ENCODE results near the gene USP17L10. TPM values are rescaled to one million over a fixed set of nuclear protein-coding genes. Genes with fewer than 3 reads are reported as not detected.
"Not testable (repeated sequence)": the region's sequence is repeated elsewhere in the genome, so short reads cannot be mapped to it uniquely, and the experiment has no call there.

USP17L10 gene
- total RNA-seq, 2 donors from 2014 or later: not detected

GRCh38 chr4:9253078-9253477 is 42.6 kb downstream of the USP17L10 start, which contains the start of gene USP17L19:
Gene USP17L19, plus strand, starts transcription at chr4:9253378. Its CDS starts 0 bp downstream, at chr4:9253378.
- ATAC-seq (replicated peaks in 1 of 2); H3K36me3 Mint-ChIP-seq (ENCODE audit: insufficient read depth in 2 of 2): not testable (repeated sequence)

GRCh38 chr4:9257824-9258223 is 47.4 kb downstream of the USP17L10 start, which contains the start of gene USP17L20:
Gene USP17L20, plus strand, starts transcription at chr4:9258124. Its CDS starts 0 bp downstream, at chr4:9258124.
- H3K4me3 Mint-ChIP-seq; H3K27ac Mint-ChIP-seq; H3K9me3 Mint-ChIP-seq; ATAC-seq (replicated peaks in 1 of 2); H3K27me3 Mint-ChIP-seq (ENCODE audit: low read depth); H3K4me1 Mint-ChIP-seq (ENCODE audit: low read depth); DNase-seq; H3K36me3 Mint-ChIP-seq (ENCODE audit: insufficient read depth in 2 of 2): not testable (repeated sequence)

More at GRCh38 chr4:9253078-9253477, 42.6 kb downstream of the USP17L10 start, which contains the start of gene USP17L19:
- not testable (repeated sequence) for H3K27ac Mint-ChIP-seq; H3K9me3 Mint-ChIP-seq; DNase-seq; H3K4me1 Mint-ChIP-seq (ENCODE audit: low read depth); H3K27me3 Mint-ChIP-seq (ENCODE audit: low read depth); H3K4me3 Mint-ChIP-seq

Other genes starting within 250 kb of the USP17L10 start
- gene FAM90A26, start 40.2 kb upstream of the USP17L10 start, total RNA-seq: not detected
- gene USP17L11, start 4.7 kb downstream of the USP17L10 start, total RNA-seq: not detected
- not detected for gene USP17L12, start 9.5 kb downstream of the USP17L10 start, total RNA-seq
- gene USP17L13, start 14.2 kb downstream of the USP17L10 start, total RNA-seq: not detected
- gene USP17L15, start 23.7 kb downstream of the USP17L10 start, total RNA-seq: not detected
- not detected for gene USP17L17, start 33.2 kb downstream of the USP17L10 start, total RNA-seq
- not detected for gene USP17L18, start 38.0 kb downstream of the USP17L10 start, total RNA-seq
- not detected for gene USP17L19, start 42.7 kb downstream of the USP17L10 start, total RNA-seq
- gene USP17L20, start 47.5 kb downstream of the USP17L10 start, total RNA-seq: not detected
- not detected for gene USP17L21, start 52.2 kb downstream of the USP17L10 start, total RNA-seq
- gene USP17L22, start 57.0 kb downstream of the USP17L10 start, total RNA-seq: not detected
- gene USP17L24, start 114.5 kb downstream of the USP17L10 start, total RNA-seq: not detected
- not detected for gene USP17L25, start 119.3 kb downstream of the USP17L10 start, total RNA-seq
- gene USP17L26, start 124.0 kb downstream of the USP17L10 start, total RNA-seq: not detected
- not detected for gene USP17L5, start 128.7 kb downstream of the USP17L10 start, total RNA-seq
- gene USP17L27, start 133.5 kb downstream of the USP17L10 start, total RNA-seq: not detected
- not detected for gene USP17L28, start 138.2 kb downstream of the USP17L10 start, total RNA-seq
- not detected for gene USP17L29, start 143.0 kb downstream of the USP17L10 start, total RNA-seq
- not detected for gene USP17L30, start 152.5 kb downstream of the USP17L10 start, total RNA-seq
- not detected for gene DEFB131A, start 233.8 kb downstream of the USP17L10 start, total RNA-seq